ENCODE data around the gene PPP2R1B.

GRCh38 chr11:111770581-111771134 lies 4.5 kb upstream of the PPP2R1B start:
- no peak for TF ChIP-seq CTCF (IDR thresholded peaks at IDR 0.05; ENCODE audit: extremely low read depth in 1 of 2, insufficient read depth in 1 of 2, low read depth in 1 of 2, low read length in 2 of 2)
- TF ChIP-seq MYC (IDR thresholded peaks at IDR 0.05; ENCODE audit: low read depth, low read length), result no peak
- no peak for TF ChIP-seq MAX (IDR thresholded peaks at IDR 0.05; ENCODE audit: insufficient read depth, insufficient read length)
- TF ChIP-seq GATA2 (IDR thresholded peaks at IDR 0.05; ENCODE audit: insufficient read depth, insufficient read length, low read depth, low read length), result no peak
- no peak for TF ChIP-seq EZH2 (IDR thresholded peaks at IDR 0.05; ENCODE audit: borderline replicate concordance, low read depth, low read length, severe bottlenecking)
- no peak for TF ChIP-seq POLR2A (IDR thresholded peaks at IDR 0.05; ENCODE audit: low read depth, low read length)
